Right kidney (tissue), 1 donor: ENCODE data around the gene PHTF2.

ENCODE experiments used
- DNase-seq: peaks from one replicate; pipeline ENCODE4 v3.0.0-alpha.2; 2016

Gene PHTF2

GRCh38 chr7:77877791-77878190 is 79.2 kb downstream of the PHTF2 start:
- no peak for DNase-seq

DNA sequence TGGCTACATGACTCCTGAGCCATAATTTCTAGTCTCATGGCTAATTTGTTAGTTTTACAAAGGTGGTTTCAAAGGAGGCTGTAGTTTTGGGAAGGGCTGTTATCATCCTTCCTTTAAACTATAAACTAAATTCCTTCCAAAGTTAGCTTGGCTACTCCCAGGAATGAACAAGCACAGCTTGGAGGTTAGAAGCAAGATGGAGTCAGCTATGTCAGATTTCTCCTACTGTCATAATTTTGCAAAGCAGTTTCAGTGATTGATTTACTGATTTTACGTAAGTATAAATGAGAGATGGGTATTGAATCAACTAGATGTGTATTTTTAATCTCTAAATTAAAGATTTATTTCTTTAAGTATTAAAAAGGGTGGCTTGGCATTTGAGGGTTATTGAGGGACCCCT is 79.9 kb downstream of the PHTF2 start:
- DNase-seq, result no peak

DNA sequence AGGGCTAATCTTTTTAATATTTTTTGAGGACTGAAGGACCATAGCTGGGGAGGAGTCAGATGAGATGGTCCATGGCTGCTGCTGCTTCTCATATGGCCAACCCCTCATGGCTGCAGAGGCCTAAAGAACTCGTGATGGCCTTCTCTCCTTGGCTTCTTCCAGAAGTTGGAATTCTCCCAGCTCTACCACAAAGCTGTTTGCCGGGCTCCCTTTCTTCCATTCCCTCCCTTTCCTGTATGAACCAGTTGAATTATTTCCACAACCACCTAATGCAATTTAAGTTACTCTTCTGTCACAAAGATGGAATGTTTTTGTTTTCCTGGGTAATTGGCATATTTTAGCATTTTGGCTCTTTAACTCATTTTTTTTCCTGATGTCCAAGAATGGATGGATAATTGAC is 80.7 kb downstream of the PHTF2 start:
- no peak for DNase-seq

DNA sequence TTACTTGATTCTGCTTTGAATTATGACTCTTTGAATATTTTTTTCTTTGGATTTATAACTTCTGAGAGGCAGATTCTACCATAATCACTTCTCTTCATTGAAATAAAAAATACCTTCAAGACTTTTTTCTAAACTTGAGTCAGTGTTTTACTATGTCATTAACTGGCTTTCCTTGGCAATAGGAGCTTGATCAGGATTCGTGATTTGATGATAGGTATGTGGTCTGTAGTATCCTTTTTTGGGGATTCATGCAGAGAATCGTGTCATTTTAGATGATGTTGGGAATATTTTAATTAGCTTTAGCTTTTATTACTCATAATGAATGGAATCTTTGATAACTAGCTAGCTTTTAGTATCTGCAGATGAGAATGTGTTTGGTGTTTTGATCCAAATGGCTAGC is 83.3 kb downstream of the PHTF2 start:
- no peak for DNase-seq

DNA sequence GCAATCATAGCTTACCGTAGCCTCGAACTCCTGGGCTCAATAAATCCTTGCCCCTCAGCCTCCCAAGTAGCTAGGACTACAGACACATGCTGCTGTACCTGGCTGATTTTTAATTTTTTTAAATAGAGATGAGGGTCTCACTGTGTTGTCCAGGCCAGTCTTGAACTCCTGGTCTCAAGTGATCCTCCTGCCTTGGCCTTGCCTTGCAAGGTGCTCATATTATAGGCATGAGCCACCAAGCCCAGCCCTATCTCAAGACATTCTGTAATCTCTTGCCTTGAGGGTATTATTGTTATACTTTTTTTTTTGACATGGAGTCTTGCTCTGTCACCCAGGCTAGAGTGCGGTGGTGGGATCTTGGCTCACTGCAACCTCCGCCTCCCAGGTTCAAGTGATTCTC is 86.6 kb downstream of the PHTF2 start:
- no peak for DNase-seq

GRCh38 chr7:77887567-77887966 is 89.0 kb downstream of the PHTF2 start:
- no peak for DNase-seq

DNA sequence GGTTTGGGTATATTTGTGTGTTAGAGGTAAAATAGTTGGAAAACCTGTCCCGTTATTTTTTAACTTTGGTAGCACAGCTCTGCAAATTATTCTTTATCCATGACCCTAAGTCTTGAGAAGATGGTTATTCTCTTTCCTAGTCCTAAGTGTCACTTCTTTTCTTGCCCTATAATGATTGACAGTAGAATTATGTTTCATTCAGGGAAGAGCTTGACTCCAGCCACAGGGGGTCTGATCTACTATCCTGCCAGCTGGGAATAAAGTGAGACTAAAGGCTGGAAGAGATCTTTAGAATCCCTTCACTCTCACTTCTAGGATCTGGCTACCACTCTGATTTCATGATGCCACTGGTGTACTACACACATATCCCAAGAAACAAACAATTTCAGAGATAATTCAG is 90.4 kb downstream of the PHTF2 start:
- DNase-seq, result no peak

DNA sequence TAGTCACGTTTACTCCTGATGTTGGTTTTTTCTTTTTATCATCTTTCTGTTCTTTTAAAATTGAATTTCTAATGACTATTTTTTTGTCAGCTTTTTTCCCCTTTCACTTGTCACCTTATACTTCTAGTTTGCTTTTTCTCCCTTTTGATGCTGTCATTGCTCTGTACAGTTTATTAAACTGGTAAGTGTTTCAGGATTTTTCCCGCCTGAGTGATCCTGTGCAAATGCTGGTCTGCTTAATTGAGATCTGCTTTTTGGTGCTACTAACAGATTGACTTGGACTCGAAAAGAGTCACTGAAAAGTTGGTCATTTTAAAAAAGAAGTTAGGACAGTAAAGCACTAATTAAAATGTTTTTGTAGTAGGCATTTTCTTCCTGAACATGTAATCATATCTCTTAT is 95.2 kb downstream of the PHTF2 start:
- no peak for DNase-seq

GRCh38 chr7:77894574-77895091 is 96.1 kb downstream of the PHTF2 start:
- no peak for DNase-seq

GRCh38 chr7:77895905-77896304 is 97.3 kb downstream of the PHTF2 start:
- DNase-seq, result no peak

GRCh38 chr7:77897004-77897547 is 98.5 kb downstream of the PHTF2 start:
- DNase-seq, result no peak

- DNase-seq, result no peak
These were observed 100.9 kb downstream of the PHTF2 start for GRCh38 chr7:77899516-77899915.

GRCh38 chr7:77903597-77903996 is 105.0 kb downstream of the PHTF2 start:
- no peak for DNase-seq

DNA sequence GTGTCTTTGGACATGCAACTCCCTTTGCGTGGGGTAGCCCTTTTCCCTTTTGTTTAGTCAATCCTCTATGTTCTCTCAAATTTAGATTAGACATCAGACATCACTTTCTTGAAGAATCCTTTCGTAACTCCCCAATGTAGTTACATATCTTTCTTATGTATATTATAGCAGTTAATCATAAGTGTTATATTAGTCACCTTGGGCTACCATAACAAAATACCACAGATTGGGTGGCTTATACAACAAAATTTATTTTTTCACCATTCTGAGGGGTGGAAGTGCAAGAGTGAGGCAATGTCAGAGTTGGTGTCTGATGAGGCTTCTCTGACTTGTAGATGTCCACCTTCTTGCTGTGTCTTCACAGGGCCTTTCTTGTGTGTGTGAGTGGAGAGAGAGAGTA is 105.7 kb downstream of the PHTF2 start:
- no peak for DNase-seq

GRCh38 chr7:77907281-77907680 is 108.7 kb downstream of the PHTF2 start:
- DNase-seq, result no peak

- no peak for DNase-seq
These were observed 110.1 kb downstream of the PHTF2 start for GRCh38 chr7:77908664-77909063.

DNA sequence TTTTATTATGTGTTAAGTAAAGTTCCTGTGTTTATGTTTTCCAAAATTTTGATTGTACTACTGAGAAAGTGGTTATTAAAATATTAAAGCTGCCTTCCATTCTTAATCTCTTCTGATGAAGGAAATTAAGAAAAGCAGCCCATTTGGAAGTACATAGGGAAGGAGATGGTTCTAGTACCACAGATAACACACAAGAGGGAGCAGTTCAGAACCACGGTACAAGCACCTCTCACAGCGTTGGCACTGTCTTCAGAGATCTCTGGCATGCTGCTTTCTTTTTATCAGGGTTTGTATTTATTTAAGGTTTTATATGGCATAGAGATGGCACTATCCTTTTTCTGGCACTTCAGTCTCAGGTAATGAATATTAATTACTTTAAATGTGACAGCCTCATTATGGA is 111.6 kb downstream of the PHTF2 start:
- DNase-seq, result no peak

- no peak for DNase-seq
These were observed 113.7 kb downstream of the PHTF2 start for GRCh38 chr7:77912293-77912692.

GRCh38 chr7:77913977-77914607 is 115.5 kb downstream of the PHTF2 start:
- DNase-seq, result no peak

DNA sequence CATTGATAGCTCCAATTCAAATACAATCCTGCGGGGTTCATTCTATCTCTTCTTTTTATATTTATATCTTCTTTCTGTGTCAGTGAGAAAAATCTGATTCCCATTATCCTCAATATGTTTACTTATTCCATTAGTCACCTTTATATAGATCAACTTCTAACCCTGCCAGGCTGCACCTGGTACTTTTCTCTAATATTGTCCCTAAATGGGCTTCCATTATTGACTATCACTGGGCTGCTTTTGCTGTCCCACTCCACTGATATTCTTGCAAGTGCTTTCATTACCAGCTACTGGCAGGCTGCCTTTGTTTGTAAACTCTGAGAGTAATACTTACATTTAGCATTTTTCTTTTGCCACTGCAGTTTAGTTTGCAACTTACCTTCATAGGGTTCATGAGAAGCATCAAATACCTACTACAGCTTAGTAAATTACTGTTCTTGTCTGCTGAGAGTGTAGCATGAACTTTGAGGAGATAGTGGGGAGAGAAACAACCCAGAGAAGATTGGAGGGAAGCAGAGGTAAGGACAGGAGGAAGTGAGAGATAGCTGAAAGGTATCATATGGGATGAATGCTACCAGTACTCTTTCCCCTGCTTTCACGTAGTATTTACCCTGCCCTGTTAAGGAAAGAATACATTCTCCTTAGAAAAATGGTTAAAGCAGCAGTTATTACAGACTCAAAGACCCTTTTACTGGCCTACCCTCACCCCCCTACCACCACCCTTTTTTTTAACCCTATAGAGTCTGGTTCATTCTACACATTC is 119.1 kb downstream of the PHTF2 start:
- no peak for DNase-seq

- no peak for DNase-seq
These were observed 120.1 kb downstream of the PHTF2 start for GRCh38 chr7:77918676-77919075.

- no peak for DNase-seq
These were observed 124.8 kb downstream of the PHTF2 start for GRCh38 chr7:77923419-77923818.

GRCh38 chr7:77930496-77930895 is 131.9 kb downstream of the PHTF2 start:
- no peak for DNase-seq

DNA sequence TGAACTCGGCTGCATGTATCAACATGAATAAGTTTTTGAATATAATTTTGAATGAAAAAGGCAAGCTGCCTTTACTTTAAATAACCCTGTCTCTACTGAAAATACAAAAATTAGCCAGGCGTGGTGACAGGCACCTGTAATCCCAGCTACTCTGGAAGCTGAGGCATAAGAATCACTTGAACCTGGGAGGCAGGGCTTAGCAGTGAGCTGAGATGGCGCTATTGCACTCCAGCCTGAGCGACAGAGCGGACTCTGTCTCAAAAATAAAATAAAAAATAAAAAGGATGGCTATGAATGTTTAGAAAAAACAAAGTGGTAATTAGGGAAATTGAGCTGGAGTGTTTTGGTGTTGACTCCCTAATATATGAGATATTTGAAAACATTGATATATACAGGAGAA is 133.3 kb downstream of the PHTF2 start:
- no peak for DNase-seq
